Transverse colon (tissue), 4 donors: ENCODE results near the gene PIK3C2A. TPM values are rescaled to one million over a fixed set of nuclear protein-coding genes. Genes with fewer than 3 reads are reported as not detected.

Source experiments
- DNase-seq: peaks from one replicate; pipeline ENCODE4 v3.0.0-alpha.2; 2019
- H3K27ac ChIP-seq, 4 donors: fragments of 200-600 bp; sonication (generic); 2 replicates each; pipeline ENCODE4 v1.5.1; 2016 to 2018; ENCODE audit warnings: inconsistent platforms in 4 of 4
- H3K27me3 ChIP-seq: fragments of 200-600 bp; sonication (generic); 2 replicates; pipeline ENCODE4 v1.5.1; 2017; ENCODE audit warnings: inconsistent platforms
- H3K36me3 ChIP-seq, 4 donors: fragments of 200-600 bp; sonication (generic); 2 replicates each; pipeline ENCODE4 v1.5.1; 2017 to 2019; ENCODE audit warnings: inconsistent platforms in 4 of 4
- H3K4me1 ChIP-seq, 4 donors: fragments of 200-600 bp; sonication (generic); 2 replicates each; pipeline ENCODE4 v1.5.1; 2017 to 2020; ENCODE audit warnings: inconsistent platforms in 4 of 4
- H3K4me3 ChIP-seq, 4 donors: fragments of 200-600 bp; sonication (generic); 1 replicate in 1 of 4; 2 replicates in 3 of 4; pipeline versions ENCODE4 v1.5.1 to v1.6.1; 2017 to 2019; ENCODE audit warnings: inconsistent platforms in 4 of 4
- H3K9me3 ChIP-seq, 2 donors: fragments of 200-600 bp; sonication (generic); 2 replicates each; pipeline ENCODE4 v1.5.1; 2017 to 2019; ENCODE audit warnings: inconsistent platforms in 2 of 2
- CTCF ChIP-seq, 5 experiments: fragments of 200-600 bp in 3 of 5; fragments of 450-650 bp in 2 of 5; sonication (generic) in 3 of 5; IDR thresholded peaks; 1 replicate in 2 of 5; 2 replicates in 3 of 5; pipeline ENCODE4 v1.5.1; 2016 to 2017; ENCODE audit warnings: antibody characterized with exemption in 5 of 5, inconsistent platforms in 3 of 5, mild to moderate bottlenecking in 2 of 5, moderate library complexity in 1 of 5
- EP300 ChIP-seq: sonication (generic); formaldehyde crosslinking; IDR thresholded peaks from one replicate; pipeline ENCODE4 v1.6.1; 2017; ENCODE audit warnings: antibody characterized with exemption, low read depth
- POLR2A ChIP-seq: fragments of 450-650 bp; IDR thresholded peaks from one replicate; pipeline ENCODE4 v1.6.1; 2016; ENCODE audit warnings: antibody characterized with exemption, mild to moderate bottlenecking, moderate library complexity
- POLR2AphosphoS5 ChIP-seq, 3 donors: sonication (generic); formaldehyde crosslinking; IDR thresholded peaks; one replicate each; pipeline ENCODE4 v1.6.1; 2016; ENCODE audit warnings: antibody characterized with exemption in 3 of 3
- WGBS, 2 donors: methylation state at CpG; one replicate each; pipeline ENCODE4 v1.1.5; 2018; ENCODE audit warnings: low coverage in 1 of 2; 5-methylcytosine and 5-hydroxymethylcytosine counted together
- in situ Hi-C, 4 donors: fragments of 200-750 bp; cut with MboI; loops; one replicate each; pipeline versions ENCODE4 v1.15.0 to v1.15.1; 2017; ENCODE audit warnings: low sequenced_read_pairs in 3 of 4, low pct_ligation_motif_present in 1 of 4, low pct_unique_long_range_greater_than_20kb in 1 of 4
- intact Hi-C: fragments of 100-400 bp; cut with DNase I; formaldehyde crosslinking; loops from one replicate; pipeline ENCODE4 v1.15.1; 2023; ENCODE audit warnings: low total_unique reads
- total RNA-seq, 4 donors: library from RNA; depleted of rRNA; stranded (reverse); fragments of >200 nt; gene quantifications; one replicate each; pipeline ENCODE4 v1.1.0, GENCODE V29; 2016

PIK3C2A gene
- total RNA-seq, 4 donors from 2014 or later, result 16.1 to 225 (median 47.8) TPM

GRCh38 chr11:17186932-17187692, 20.7 kb downstream of the PIK3C2A start:
- Histone ChIP-seq H3K9me3 (no peaks in the 10 kb centered on the region), H3K36me3 (no peaks in the 10 kb centered on the region), H3K4me3 (no peak overlapping the region), H3K27me3 (no peaks in the 10 kb centered on the region), H3K27ac (no peak overlapping the region), H3K4me1 (peaks cover 0 to 5% (median 0%) of the 10 kb centered on the region in 4 donors)
- TF ChIP-seq POLR2AphosphoS5 (IDR thresholded peaks at IDR 0.05) (no peak), EP300 (no peak), POLR2A (no peak), CTCF (IDR thresholded peaks at IDR 0.05) (no peak)
- WGBS, 2 donors, result 82 to 98% methylated on average over 2 to 3 of the region's 3 CpGs
- in situ Hi-C loops (no loop called here), intact Hi-C loops (no loop called here)
- DNase-seq, result no peak

- 94 to 95% methylated on average over 2 of the region's 2 CpGs for WGBS, 2 donors
- H3K4me1 ChIP-seq, result peaks cover 0 to 5% (median 0%) of the 10 kb centered on the region in 4 donors
- H3K27me3 ChIP-seq, result no peaks in the 10 kb centered on the region
- no peaks in the 10 kb centered on the region for H3K36me3 ChIP-seq
- no peak for DNase-seq
- intact Hi-C loops, result no loop called here
- no peaks in the 10 kb centered on the region for H3K9me3 ChIP-seq
- in situ Hi-C loops, result no loop called here
- no peak overlapping the region for H3K4me3 ChIP-seq
- no peak overlapping the region for H3K27ac ChIP-seq
- TF ChIP-seq CTCF (IDR thresholded peaks at IDR 0.05), result no peak
- TF ChIP-seq EP300, result no peak
- no peak for TF ChIP-seq POLR2A
- no peak for TF ChIP-seq POLR2AphosphoS5 (IDR thresholded peaks at IDR 0.05)
Observed at GRCh38 chr11:17185938-17186337, 21.8 kb downstream of the PIK3C2A start.

- in situ Hi-C loops (no loop called here), intact Hi-C loops (no loop called here)
- Histone ChIP-seq H3K4me3 (no peak overlapping the region), H3K36me3 (no peaks in the 10 kb centered on the region), H3K4me1 (peaks cover 0 to 5% (median 0%) of the 10 kb centered on the region in 4 donors), H3K9me3 (no peaks in the 10 kb centered on the region), H3K27me3 (no peaks in the 10 kb centered on the region), H3K27ac (no peak overlapping the region)
- no peak for TF ChIP-seq POLR2AphosphoS5 (IDR thresholded peaks at IDR 0.05)
- TF ChIP-seq CTCF (IDR thresholded peaks at IDR 0.05), result no peak
- TF ChIP-seq EP300, result no peak
- no peak for TF ChIP-seq POLR2A
- DNase-seq, result no peak
- WGBS, 2 donors, result 67 to 76% methylated on average over 2 of the region's 2 CpGs
Observed at GRCh38 chr11:17184882-17185587, 22.8 kb downstream of the PIK3C2A start.

GRCh38 chr11:17183836-17184235, 23.9 kb downstream of the PIK3C2A start:
- intact Hi-C loops (no loop called here), in situ Hi-C loops (no loop called here)
- WGBS, 2 donors, result 60 to 94% methylated on average over 1 of the region's 1 CpG
- no peak for TF ChIP-seq POLR2A
- no peak for TF ChIP-seq EP300
- TF ChIP-seq CTCF (IDR thresholded peaks at IDR 0.05), result no peak
- no peak for TF ChIP-seq POLR2AphosphoS5 (IDR thresholded peaks at IDR 0.05)
- H3K4me1 ChIP-seq, result peaks cover 0 to 5% (median 0%) of the 10 kb centered on the region in 4 donors
- no peaks in the 10 kb centered on the region for H3K36me3 ChIP-seq
- no peak overlapping the region for H3K27ac ChIP-seq
- H3K27me3 ChIP-seq, result no peaks in the 10 kb centered on the region
- H3K9me3 ChIP-seq, result no peaks in the 10 kb centered on the region
- no peak for DNase-seq
- H3K4me3 ChIP-seq, result no peak overlapping the region
